HepG2 (cell line): ENCODE results near the gene NOP14. TPM values are rescaled to one million over a fixed set of nuclear protein-coding genes. Genes with fewer than 3 reads are reported as not detected.

Source experiments
- ARID4A ChIP-seq: sonication (generic); formaldehyde crosslinking; IDR thresholded peaks from 2 replicates; pipeline ENCODE4 v1.5.0; 2020; ENCODE audit warnings: mild to moderate bottlenecking, missing genetic modification reagents, borderline replicate concordance
- ARNT ChIP-seq: fragments of 450-650 bp; IDR thresholded peaks from 2 replicates; pipeline ENCODE4 v1.6.1; 2017
- EP300 ChIP-seq, 3 experiments: sonication (generic) in 1 of 3; formaldehyde crosslinking in 1 of 3; IDR thresholded peaks; 2 replicates each; pipeline versions ENCODE4 v1.5.1 to v1.6.1; 2011 to 2020; ENCODE audit warnings: low read depth in 2 of 3, low read length in 2 of 3, borderline replicate concordance in 1 of 3, improper control_type of control experiment in 1 of 3, mild to moderate bottlenecking in 1 of 3, missing genetic modification reagents in 1 of 3, moderate library complexity in 1 of 3
- FUBP1 ChIP-seq: sonication (generic); formaldehyde crosslinking; IDR thresholded peaks from 2 replicates; pipeline ENCODE4 v1.5.1; 2020; ENCODE audit warnings: missing genetic modification reagents, mild to moderate bottlenecking, borderline replicate concordance
- HES4 ChIP-seq: sonication (generic); formaldehyde crosslinking; IDR thresholded peaks from 2 replicates; pipeline ENCODE4 v1.9.0; 2021; ENCODE audit warnings: mild to moderate bottlenecking, missing genetic modification reagents, borderline replicate concordance
- KDM4B ChIP-seq: sonication (generic); formaldehyde crosslinking; IDR thresholded peaks from 2 replicates; pipeline ENCODE4 v1.4.0; 2020; ENCODE audit warnings: missing genetic modification reagents
- NFIC ChIP-seq: IDR thresholded peaks from 2 replicates; pipeline ENCODE4 v1.6.1; 2012; ENCODE audit warnings: mild to moderate bottlenecking, low read length, inconsistent platforms
- PLRG1 ChIP-seq: fragments of 450-650 bp; conservative IDR thresholded peaks from 2 replicates; pipeline ENCODE4 v1.6.1; 2016
- RAD21 ChIP-seq: fragments of 450-650 bp; formaldehyde crosslinking; IDR thresholded peaks from 2 replicates; pipeline ENCODE4 v1.5.0; 2020; ENCODE audit warnings: mild to moderate bottlenecking
- REPIN1 ChIP-seq: sonication (generic); formaldehyde crosslinking; IDR thresholded peaks from 2 replicates; pipeline ENCODE4 v1.8.0; 2022; ENCODE audit warnings: missing genetic modification reagents, low read depth, mild to moderate bottlenecking, borderline replicate concordance
- RFXAP ChIP-seq: sonication (generic); formaldehyde crosslinking; IDR thresholded peaks from 2 replicates; pipeline ENCODE4 v1.4.0; 2020; ENCODE audit warnings: missing genetic modification reagents, borderline replicate concordance
- SMAD3 ChIP-seq: sonication (generic); formaldehyde crosslinking; IDR thresholded peaks from 2 replicates; pipeline ENCODE4 v1.4.0; 2020; ENCODE audit warnings: missing genetic modification reagents
- TARDBP ChIP-seq: sonication (generic); formaldehyde crosslinking; IDR thresholded peaks from 2 replicates; pipeline ENCODE4 v1.8.0; 2022; ENCODE audit warnings: mild to moderate bottlenecking, missing genetic modification reagents
- TFDP2 ChIP-seq: sonication (generic); formaldehyde crosslinking; IDR thresholded peaks from 2 replicates; pipeline ENCODE4 v1.4.0; 2020; ENCODE audit warnings: missing genetic modification reagents
- ZFP1 ChIP-seq: IDR thresholded peaks from 2 replicates; pipeline ENCODE4 v1.6.1; 2016
- ZNF468 ChIP-seq: sonication (generic); formaldehyde crosslinking; IDR thresholded peaks from 2 replicates; pipeline ENCODE4 v1.8.0; 2022; ENCODE audit warnings: mild to moderate bottlenecking, moderate library complexity, missing genetic modification reagents
- ZNF557 ChIP-seq: sonication (generic); formaldehyde crosslinking; IDR thresholded peaks from 2 replicates; pipeline ENCODE4 v1.4.0; 2020; ENCODE audit warnings: missing genetic modification reagents
- ZNF724P ChIP-seq: sonication (generic); formaldehyde crosslinking; IDR thresholded peaks from 2 replicates; pipeline ENCODE4 v1.8.0; 2022; ENCODE audit warnings: missing genetic modification reagents, borderline replicate concordance
- ZNF737 ChIP-seq: sonication (generic); formaldehyde crosslinking; IDR thresholded peaks from 2 replicates; pipeline ENCODE4 v1.5.0; 2020; ENCODE audit warnings: missing genetic modification reagents, mild to moderate bottlenecking, borderline replicate concordance
- ZNF775 ChIP-seq: sonication (generic); formaldehyde crosslinking; IDR thresholded peaks from 2 replicates; pipeline ENCODE4 v1.4.0; 2020; ENCODE audit warnings: missing genetic modification reagents, mild to moderate bottlenecking, moderate library complexity, borderline replicate concordance
- ZNF781 ChIP-seq: sonication (generic); formaldehyde crosslinking; IDR thresholded peaks from 2 replicates; pipeline ENCODE4 v1.5.1; 2020; ENCODE audit warnings: borderline replicate concordance, mild to moderate bottlenecking, missing genetic modification reagents; ENCODE audit errors: not compliant biosample characterization
- ZSCAN9 ChIP-seq: IDR thresholded peaks from 2 replicates; pipeline ENCODE4 v1.6.1; 2016; ENCODE audit warnings: borderline replicate concordance
- polyA plus RNA-seq, 8 experiments: library from polyadenylated mRNA; depleted of rRNA in 3 of 8; stranded (reverse) in 7 of 8; unstranded in 1 of 8; fragments of >200 nt; fragmentation: Illumina TruSeq in 4 of 8; extraction: Trizol in 4 of 8; gene quantifications; 2 replicates each; pipeline versions ENCODE4 v1.2.1 to v1.2.3, GENCODE V29; 2011 to 2016; ENCODE audit warnings: low read depth in 4 of 8, missing spikeins in 1 of 8, mixed read lengths in 1 of 8; ENCODE audit not compliant: insufficient read depth in 1 of 8
- total RNA-seq, 5 experiments: library from RNA; depleted of rRNA; stranded (reverse); fragments of >200 nt; fragmentation: Illumina TruSeq; extraction: Trizol; gene quantifications; 2 replicates each; pipeline ENCODE4 v1.2.3, GENCODE V29; 2016; ENCODE audit warnings: low read depth in 1 of 5

Gene NOP14
- total and polyA plus RNA-seq, 2 of the 13 experiments (the other 11 are each of a cell fraction or from before 2014, with no cell fraction given) = 6.9 to 47.9 TPM

- no peak for TF ChIP-seq PLRG1
- no peak; the same call in 1 of the 2 replicates for TF ChIP-seq ZNF557 (CRISPR knock-in tag)
- peak in 1 of 2 experiments; percentile 27; a peak in 2 of 4 replicates for TF ChIP-seq EP300 (IDR thresholded peaks at IDR 0.05; ENCODE audit: low read depth in 2 of 2, low read length in 2 of 2)
- 0 out of 2 replicates have a peak, but pooled peaks have one; percentile 37 for TF ChIP-seq EP300 (CRISPR knock-in tag; IDR thresholded peaks at IDR 0.05; ENCODE audit: borderline replicate concordance)
- peak; percentile 65; the same call in 1 of the 2 replicates for TF ChIP-seq SMAD3 (CRISPR knock-in tag)
- peak; percentile 97 for TF ChIP-seq TFDP2 (CRISPR knock-in tag)
- TF ChIP-seq HES4 (CRISPR knock-in tag) = peak; percentile 96
- TF ChIP-seq ZNF781 (CRISPR knock-in tag) = no peak
- TF ChIP-seq ZNF775 (CRISPR knock-in tag) = peak; percentile 53; the same call in 1 of the 2 replicates
- TF ChIP-seq ZNF737 (CRISPR knock-in tag) = no peak; the same call in 1 of the 2 replicates
- peak; percentile 95 for TF ChIP-seq ZSCAN9 (CRISPR knock-in tag)
- peak; percentile 94; the same call in 1 of the 2 replicates for TF ChIP-seq ZNF724P (CRISPR knock-in tag)
- TF ChIP-seq ZFP1 (CRISPR knock-in tag) = no peak
- TF ChIP-seq NFIC = no peak
- peak; percentile 98 for TF ChIP-seq REPIN1 (CRISPR knock-in tag)
- peak; percentile 98 for TF ChIP-seq ARID4A (CRISPR knock-in tag)
- TF ChIP-seq FUBP1 (CRISPR knock-in tag) = peak; percentile 35; the same call in 1 of the 2 replicates
- peak; percentile 69; the same call in 1 of the 2 replicates for TF ChIP-seq ZNF468 (CRISPR knock-in tag)
- no peak; the same call in 1 of the 2 replicates for TF ChIP-seq RAD21 (CRISPR knock-in tag)
- no peak; the same call in 1 of the 2 replicates for TF ChIP-seq RFXAP
- TF ChIP-seq KDM4B = peak; percentile 70; the same call in 1 of the 2 replicates
- TF ChIP-seq ARNT = no peak
- TF ChIP-seq TARDBP = peak; percentile 93
These were observed at the start of gene NOP14, which contains the start of gene GRK4 (continued) for GRCh38 chr4:2963175-2963965.
